Measurements from ENCODE around the gene XK.

Gene XK

DNA sequence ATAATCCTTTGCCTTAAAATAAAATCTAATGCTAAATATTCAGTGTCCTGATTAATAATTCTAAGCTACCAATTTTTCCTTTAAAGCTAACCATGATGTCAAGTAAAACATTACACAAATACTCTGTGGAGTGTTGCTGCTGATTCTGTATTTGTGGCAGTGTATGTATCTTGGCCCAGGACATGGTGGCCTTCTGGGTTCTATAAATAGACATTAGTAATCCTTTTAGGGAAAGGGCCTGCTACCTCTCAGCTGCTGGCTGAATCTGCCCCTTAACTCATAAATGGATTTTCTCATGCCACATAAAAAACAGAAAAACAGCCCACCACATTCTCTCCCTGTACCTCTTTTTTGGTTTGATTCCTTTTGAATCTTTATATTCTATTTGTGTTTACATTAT, 1.2 kb upstream of the XK start:
- DNase-seq = no peak

DNA sequence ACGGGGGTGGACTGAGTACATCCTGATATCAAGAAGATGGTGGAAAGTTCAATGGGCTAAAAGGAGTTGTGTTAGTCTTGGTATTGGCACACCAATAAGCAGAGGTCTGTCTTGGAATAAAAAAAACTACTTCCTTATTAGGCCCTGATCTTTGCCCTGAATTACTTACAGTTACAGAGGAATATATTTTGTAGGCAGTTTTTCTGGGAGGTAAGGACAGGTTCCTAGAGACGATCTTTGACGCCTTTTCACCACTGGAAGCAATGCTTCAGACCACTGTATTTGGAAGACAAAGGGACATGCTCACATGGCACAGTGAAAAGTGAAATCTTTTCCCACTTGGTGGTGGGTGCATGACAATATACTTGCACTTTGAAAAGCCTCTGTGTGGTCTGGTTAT, 618 bp upstream of the XK start:
- no peak for DNase-seq

DNA sequence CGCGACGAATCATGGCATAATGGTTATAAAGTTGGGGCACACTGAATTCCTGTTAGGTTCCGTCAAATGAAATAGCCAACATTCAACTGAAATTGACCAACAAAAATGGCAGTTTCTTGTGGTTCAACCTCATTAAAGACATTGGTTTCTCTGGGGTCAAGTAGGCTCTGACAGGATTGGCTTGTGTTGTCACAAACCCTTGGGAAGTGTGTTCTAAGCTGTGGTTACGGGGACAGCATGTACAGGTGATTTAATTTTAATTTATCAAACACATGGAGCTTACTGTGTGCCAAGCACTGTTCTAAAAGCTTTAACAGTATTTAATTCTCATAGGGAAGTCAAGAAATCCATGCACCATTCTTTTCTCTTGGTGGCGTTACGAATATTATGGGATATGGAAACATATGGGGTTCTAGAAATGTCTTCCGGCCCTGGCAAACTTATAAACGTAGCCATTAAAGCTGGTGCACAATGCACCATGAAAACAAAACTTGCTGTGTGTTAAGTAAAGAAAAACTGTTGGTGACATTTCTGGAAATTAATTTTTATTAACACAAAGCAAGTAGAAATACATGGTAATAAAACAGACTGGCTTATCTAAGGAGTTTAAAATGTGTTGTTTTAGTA, 891 bp downstream of the XK start:
- DNase-seq = no peak

DNA sequence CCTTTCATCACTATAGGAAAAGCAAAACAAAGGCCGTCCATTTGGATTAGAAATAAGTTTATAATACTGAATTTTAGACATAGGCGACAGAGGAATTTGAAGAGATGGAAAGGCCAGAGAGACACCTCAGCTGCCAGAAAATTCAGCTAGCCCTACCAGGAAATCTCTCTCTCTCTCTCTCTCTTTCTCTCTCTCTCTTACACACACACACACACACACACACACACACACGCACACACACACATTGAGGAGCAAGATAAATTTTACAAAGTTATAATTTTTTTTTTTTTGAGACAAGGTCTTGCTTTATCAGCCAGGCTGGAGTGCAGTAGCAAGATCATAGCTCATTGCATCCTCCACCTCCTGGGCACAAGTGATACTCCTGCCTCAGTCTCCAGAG, 1.4 kb downstream of the XK start:
- no peak for DNase-seq

DNA sequence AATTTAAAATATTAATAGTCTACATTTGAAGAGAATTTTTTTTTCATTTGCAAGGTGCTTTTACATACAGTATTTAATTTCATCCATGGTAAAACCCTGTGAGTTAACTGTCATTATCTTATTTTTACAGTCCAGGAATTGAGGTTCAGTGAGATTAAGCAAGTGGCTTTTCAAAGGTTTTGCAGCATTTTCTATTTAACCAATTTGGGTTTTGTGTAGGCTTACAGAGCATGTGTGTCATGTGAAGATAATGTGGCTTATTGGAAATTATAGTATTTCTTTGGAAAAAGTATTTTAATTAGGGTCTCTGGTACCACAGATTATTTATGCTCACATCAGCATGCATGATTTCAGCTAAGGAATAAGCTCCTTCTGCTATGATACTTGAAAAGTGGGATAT, 4.5 kb downstream of the XK start:
- no peak for DNase-seq

DNA sequence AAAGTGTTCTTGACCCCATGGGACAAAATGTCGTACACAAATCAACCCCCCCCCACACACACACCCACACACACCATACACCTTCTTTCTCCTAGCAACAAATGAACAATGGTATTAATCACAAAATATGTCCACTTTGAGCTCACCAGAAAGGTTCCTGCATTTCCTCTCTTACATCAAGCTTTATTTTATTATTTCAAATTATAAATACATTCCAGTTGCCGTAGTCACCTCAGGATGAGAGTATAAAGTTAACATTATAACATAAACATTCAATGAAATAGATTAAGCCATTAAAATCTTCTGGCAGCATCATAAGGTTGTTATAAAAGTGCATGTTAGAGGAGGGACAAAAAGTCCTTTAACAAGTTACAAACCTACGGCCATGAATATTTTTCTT, 7.3 kb downstream of the XK start:
- no peak for DNase-seq

DNA sequence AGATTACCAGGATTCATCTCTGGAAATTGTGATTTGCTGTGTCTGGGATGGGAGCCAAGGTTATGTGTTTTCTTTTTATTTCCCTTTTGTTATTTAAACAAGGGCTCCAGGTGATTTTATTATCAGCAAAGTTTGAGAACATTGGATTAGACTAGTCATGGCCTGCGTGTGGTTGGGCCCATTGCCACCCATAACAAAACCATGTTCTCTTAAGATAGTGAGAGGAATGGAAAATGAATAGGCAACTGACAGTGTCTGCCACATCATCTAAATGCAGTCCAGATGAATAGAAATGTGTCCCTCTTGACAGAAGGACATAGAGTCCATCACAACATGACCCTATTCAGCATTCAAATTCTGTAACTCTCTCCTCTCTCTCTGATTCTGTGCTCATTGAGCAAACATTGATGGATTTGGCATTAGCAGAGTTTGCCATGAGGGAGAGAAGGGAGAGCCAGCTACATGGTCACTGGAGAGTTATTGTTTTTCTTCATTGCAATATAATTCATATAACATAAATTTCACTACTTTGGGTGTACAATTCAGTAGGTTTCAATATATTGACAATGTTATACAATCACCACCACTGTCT, 11.7 kb downstream of the XK start:
- no peak for DNase-seq

DNA sequence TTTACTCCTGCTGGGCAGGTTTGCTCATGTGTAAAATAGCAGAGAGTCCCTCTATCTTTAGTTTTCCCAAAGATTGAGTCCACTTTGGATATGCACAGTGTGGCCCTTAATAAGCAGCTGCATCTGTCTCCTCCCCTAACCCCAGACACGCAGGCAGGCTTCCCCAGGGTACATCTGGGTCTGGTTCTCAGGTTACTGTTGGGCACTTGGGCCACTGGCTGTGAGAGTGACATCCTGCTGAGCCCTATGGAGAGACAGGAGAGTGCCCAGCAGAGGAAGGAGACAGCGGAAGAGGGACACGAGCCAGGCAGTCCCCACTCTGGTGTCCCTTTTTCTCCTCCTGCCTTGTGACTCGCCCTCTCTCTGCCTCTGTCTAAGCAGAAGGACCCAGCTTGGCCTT, 16.0 kb downstream of the XK start:
- no peak for DNase-seq

DNA sequence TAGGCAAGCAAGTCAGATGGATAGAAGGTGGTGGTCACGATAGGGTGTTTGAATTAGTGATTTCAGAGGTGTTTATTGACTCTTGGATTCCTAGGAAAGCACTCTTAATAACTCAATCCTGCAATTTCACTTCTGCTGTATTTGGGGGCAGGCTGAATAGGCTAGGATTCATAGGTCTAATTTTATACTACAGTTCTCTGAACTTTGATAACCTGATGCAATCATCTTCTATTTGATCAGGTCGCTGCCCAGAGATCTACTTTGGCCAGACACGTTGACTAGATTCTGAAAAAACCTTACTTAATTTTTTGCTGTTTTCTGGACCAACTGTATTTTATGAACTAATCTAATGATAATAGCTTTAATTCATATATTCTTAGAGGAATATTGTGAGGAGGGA, 26.4 kb downstream of the XK start:
- no peak for DNase-seq

DNA sequence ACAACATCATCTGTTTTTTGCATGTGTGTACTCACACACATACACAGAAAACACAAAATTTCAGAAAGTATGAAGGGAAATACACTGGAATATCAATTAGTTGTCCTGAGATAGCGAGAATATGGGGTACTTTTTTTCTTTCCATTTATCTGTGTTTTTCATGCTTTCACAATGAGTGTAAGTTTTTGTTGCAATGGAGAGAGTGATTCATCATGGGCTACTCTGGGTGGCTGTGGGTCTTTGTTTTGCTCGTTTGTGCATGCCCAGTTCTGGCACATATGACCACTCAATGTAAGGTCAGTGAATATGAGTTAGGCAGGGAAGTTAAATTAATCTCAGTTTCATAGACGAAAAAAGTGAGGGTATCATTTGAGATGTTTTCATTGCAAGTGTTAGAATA, 26.9 kb downstream of the XK start:
- no peak for DNase-seq

DNA sequence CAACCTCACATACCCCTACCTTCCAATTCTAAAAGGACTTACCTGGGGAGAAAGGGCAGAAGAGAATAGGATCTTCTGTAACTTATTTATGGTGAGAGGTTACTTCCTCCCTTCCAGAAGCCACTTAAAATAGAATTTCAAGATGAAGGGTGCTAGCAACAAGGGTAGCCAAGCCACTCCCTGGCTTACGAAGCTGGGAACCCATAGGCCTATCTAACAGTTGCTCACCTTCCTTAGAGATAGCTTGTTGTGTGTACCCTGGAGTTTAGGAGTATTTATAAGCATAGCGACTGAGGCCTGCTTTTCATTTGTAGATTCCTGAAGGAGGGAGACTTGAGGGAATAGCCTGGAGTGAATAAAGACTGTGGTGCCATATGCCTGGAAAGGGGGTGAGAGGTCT, 28.9 kb downstream of the XK start:
- DNase-seq = no peak

DNA sequence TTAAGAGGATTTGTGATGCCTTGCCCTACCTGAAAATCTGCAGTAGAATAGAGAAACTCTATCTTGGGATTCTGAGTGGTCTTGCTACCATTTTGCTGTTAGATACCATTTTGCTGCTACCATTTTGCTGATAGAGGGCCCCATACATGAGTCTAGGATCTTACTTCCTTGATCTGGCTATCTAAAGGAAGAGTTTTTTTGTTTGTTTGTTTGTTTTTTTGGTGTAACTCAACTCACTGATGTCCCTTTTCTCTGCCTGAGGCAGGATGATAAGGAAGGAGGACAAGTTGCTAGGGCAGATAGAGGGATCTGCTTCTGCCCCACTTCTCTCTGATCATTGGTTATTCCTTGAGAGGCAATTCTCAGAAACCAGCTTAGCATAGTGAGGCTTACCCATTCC, 31.0 kb downstream of the XK start:
- no peak for DNase-seq

DNA sequence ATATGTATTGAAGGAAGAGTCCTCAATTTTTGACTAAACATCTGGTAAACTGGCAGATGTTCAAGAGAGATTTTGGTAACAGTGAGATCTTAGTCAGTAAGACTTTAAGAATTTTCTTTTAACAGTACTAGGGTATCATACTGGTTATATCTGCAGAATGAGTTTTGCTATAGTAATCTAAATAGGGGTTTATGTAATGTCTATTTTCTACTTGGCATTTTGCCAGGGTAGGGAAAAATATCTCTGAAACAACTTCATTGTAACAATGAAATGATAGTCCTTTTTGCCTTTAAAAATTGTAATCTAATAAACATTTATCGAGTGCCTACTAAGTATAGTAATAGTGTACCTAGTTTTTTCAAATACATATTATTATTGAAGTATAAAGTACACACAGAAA, 32.1 kb downstream of the XK start:
- DNase-seq = no peak

DNA sequence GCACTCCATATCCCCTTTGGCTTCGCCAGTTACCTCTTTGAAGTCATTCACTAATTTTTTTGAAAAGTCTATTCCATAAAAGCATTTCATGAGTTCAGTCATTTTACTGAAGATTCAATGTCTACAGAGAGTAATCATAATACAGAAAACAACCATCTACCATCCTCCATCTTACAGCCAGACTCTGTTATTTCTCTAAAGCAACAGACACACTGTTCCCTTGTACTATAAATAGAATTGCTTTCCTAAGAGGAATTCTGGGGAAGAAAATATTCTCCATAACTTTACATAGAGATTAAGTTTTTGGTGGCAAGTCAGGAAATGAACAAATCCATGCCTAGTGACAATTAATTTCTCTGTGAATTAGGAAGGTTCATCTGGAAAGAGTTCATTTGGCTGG, 37.0 kb downstream of the XK start:
- no peak for DNase-seq

DNA sequence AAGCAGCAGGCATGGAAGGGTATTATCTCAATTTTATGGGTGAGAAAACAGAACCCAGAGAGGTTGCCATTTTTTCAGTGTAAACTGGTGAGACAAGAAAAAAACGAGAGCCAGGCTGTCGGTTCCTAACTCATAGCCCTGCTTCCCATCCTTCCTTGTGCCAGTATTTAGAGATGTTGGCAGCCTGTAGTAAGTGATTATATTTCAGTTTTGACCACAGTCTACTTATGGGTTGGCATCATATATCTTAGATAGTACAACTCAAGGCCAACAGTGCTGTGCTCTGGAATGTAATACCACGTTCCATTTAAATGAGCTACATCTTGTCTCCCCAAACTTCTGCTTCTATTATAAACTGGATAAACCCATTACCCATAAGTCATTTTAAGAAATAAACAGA, 40.8 kb downstream of the XK start:
- no peak for DNase-seq

DNA sequence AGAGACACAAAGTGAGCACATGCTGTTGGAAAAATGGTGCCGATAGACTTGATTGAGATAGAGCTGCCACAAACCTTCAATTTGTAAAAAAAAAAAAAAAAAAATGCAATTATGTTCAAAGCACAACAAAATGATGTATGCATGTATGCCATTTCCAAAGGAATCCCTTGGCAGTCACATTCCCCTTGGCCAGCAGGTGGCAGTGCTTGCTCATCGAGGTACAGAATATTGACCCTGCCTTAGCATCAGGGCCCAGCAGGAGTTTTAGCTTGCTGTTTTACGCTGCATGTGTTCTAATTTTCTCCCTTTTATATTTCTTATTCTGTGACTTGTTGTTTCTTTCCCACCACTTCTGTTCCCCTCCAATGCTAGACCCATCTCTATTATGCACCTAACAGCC, 59.8 kb downstream of the XK start:
- DNase-seq = peak in 1 of 2 experiments; percentile 1

DNA sequence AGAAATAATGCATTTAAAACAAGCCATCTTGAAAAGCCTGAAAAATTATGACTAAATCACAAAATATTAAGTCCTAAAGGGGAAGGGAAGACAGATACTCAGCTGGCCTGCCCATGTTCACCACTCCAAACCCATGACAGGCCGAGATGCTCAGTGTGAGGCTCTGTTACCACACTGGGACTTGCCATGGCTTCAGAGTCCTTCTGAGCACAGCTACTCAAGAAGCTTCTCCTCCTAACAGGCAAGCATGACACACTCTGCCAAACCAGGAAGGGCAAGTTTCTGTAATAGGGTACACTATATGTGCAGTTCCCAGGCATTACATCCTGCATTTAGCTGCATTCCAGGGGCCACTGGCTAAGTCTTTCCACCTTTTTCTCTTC, 60.2 kb downstream of the XK start:
- no peak for DNase-seq

DNA sequence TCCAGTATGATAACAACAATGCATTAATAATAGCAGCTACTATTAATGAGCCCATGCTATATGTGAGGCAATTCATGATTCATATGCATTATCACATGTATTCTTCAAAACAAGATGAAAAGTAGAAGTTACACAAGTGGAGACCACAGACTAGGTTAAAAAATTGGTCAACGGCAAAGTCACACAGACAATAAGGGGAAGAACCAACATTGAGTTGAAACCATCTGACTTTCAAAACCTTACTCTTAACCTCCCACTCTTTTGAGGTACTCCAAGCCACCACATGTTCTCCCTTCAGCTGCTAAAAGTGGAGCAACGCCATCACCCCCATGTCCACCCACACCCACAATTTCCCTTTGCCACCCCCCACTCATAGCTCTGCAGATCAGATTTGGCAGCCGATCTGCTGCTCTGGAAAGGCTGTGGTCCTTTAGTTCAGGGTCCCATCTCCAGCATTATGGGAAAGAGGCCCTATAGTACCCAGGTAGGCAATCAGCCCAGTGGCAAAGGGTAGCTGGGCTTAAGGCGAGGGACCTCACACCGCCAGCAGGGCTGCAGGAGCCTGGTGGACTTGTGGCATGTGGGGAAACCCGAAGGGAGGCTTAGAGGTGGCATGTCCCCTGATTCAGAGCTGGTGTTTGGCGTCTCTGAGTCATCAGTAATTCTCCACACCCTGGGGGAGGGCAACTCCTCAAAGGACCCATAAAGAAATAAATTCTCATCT, 60.8 kb downstream of the XK start:
- DNase-seq = no peak

DNA sequence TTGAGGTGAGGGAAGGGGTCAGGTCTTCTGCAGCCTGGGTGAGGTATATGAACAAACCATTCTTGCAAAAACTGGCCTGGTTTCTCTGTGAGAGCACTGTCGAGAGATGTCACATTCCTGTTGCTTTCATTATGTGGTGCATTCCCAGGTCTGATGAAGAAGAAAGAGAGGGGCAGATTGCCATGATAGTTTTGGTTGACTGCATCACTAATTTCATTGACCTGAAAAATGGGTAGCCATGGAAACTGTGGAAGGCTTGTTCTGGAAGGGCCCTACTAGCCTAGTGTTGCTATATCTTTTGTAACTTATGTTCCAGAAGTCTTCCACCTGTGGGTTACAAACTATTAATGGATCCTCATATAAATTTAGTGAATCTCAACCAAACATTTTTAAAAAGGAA, 61.4 kb downstream of the XK start:
- DNase-seq = no peak

DNA sequence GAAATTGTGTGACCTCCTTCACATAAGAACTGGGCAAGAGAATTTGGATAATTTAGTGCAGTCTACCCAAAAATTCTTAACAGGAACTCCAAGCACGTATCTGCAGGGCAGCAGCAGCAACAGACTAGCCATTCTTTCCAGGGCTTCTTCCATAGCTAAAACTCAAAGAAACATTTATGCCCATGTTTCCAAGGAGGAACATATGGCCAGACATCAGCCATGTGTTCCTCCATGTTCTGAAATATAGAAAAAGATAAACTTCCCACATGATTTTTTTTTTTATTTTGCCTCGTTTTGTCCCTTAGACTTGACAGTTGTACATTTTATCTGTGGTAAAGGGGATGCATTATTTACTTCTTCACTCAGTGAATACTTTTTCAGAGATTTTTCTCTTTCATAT, 66.7 kb downstream of the XK start:
- DNase-seq = no peak

DNA sequence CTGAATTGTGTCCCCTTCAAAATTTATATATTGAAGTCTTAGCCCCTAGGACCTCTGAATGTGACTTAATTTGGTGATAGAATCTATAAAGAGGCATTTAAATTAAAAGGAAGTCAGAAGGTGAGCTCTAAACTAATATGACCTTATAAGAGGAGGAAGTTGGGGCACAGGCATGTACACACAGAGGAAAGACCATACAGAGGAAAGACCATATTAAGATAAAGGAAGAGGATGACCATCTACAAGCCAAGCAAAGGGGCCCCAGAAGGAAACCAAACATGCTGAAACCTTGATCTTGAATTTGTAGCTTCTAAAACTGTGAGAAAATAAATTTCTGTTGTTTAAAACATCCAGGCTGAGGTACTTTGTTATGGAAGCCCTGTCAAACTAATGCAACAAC, 67.3 kb downstream of the XK start:
- DNase-seq = no peak

DNA sequence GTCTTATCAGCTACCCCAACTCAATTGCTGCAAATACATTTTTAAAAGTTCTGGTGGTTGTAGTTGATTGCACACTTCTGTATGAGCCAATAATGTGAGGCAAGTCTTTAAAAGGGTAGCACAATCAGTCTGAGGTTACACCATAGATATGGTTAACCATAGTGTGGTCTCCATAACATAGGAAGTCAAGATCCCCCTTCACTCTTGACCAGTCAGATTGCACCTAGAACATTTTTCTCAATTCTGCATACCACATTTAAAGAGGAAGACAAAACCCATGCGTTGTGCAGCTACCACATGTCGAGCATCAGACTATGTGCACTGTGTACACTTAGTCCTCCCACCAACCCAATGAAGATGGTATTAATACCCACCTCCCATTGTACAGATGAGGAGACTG, 67.8 kb downstream of the XK start:
- DNase-seq = no peak

DNA sequence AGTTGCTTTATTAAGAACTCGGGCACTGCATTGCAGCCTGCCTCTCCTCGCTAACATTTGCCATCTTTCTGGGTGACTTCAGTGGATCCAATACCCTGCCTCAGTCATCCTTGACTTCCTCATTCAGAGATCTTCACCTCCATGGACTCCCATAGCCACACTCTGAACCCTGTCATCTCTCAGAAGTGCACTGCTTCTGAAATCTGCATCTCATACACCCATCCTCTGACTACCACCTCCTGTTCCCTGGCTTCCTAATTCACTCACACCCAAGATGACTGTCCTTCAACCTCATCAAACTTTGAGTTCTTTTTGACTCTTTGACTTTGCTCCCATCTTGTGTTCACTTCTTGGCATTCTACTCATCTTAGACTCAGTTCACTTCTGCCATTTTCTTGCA, 68.9 kb downstream of the XK start:
- no peak for DNase-seq

DNA sequence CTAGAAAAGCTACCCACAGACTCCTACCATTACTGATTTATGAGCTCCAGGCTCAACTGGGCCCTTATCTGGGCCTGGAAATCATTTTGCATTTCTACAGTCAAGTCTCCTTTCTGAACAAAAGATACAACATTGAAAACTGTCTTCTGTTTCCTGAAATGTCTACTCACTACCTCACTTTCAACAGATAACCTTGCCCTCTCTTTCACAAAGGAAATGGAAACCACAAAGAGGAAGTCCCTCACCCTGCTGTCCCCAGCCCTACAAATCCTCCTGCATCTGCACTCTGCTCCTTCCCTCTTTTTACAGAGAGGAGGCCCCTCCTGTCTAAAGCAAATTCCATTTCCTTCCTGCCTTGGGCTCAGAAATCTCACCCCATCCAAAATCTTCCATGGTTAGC, 69.4 kb downstream of the XK start:
- no peak for DNase-seq

DNA sequence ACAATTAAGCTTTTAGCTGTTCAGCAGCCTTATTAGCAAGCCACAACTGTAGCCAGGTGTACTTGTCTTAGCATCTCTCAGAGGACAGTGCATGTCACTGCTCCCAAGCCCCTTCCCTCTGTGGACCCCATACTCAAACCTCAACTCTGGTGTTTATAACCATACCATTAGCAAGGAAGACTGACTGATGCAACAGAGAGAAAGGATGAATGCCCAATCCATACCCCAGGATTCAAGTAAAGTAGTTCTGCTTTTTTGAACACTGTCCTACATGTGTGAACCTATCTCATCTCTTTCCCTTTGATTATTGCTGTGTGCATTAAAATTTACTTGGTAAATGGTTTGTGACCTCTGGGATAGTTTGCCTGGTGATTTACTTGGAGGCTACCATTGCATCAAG, 71.5 kb downstream of the XK start:
- no peak for DNase-seq
